Adipocyte (in vitro differentiated cells): ENCODE results near the gene INHBC.
"Not testable (repeated sequence)": the region's sequence is repeated elsewhere in the genome, so short reads cannot be mapped to it uniquely, and the experiment has no call there.

Source experiments
- DNase-seq: peaks from one replicate; pipeline ENCODE4 v3.0.0-alpha.2; 2015; ENCODE audit warnings: low read depth
- H3K27me3 ChIP-seq: replicated peaks from 2 replicates; pipeline ENCODE4 v1.7.0; 2013; ENCODE audit warnings: mild to moderate bottlenecking, low read length, moderate library complexity; ENCODE audit not compliant: control insufficient read depth, insufficient read depth
- H3K36me3 ChIP-seq: 2 replicates; pipeline ENCODE4 v1.7.0; 2013; ENCODE audit warnings: low read length, mild to moderate bottlenecking, moderate library complexity; ENCODE audit not compliant: control insufficient read depth, insufficient read depth, severe bottlenecking
- H3K4me1 ChIP-seq: 2 replicates; pipeline ENCODE4 v1.7.0; 2013; ENCODE audit warnings: mild to moderate bottlenecking, low read length, moderate library complexity; ENCODE audit not compliant: control insufficient read depth, insufficient read depth
- H3K4me3 ChIP-seq: 2 replicates; pipeline ENCODE4 v1.7.0; 2013; ENCODE audit warnings: mild to moderate bottlenecking, low read length, moderate library complexity
- H3K9ac ChIP-seq: 2 replicates; pipeline ENCODE4 v1.7.0; 2013; ENCODE audit warnings: mild to moderate bottlenecking, low read length, moderate library complexity
- H3K9me3 ChIP-seq: 2 replicates; pipeline ENCODE4 v1.7.0; 2013; ENCODE audit warnings: mild to moderate bottlenecking, low read length, moderate library complexity; ENCODE audit not compliant: control insufficient read depth

The INHBC gene

DNA sequence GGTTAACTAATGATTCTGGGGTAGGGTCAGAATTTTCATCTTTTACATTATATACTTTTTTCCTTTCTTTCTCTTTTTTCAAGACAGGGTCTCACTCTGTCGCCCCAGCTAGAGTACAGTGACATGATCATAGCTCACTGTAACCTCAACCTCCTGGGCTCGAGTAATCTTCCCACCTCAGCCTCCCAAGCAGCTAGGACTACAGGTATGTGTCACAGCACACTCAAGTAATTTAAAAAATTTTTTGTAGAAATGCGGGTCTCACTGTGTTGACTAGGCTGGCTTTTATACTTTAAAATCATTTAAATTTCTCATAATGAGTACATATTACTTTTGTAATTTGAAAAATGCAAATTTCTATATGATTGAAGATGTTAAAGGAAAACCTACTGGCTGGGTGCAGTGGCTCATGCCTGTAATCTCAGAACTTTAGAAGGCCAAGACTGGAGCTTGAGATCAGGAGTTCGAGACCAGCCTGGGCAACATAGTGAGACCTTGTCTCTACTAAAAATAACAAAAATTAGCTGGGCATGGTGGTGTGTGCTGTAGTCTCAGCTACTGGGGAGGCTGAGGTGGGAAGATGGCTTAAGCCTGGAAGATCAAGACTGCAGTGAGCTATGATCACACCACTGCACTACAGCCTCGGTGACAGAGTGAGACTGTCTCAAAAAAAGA lies 29.5 kb upstream of the INHBC start:
- no peaks in the 10 kb centered on the region for H3K27me3 ChIP-seq
- DNase-seq: no peak
- peaks cover 3% of the 10 kb centered on the region for H3K4me1 ChIP-seq
- H3K9ac ChIP-seq: no peak overlapping the region
- H3K4me3 ChIP-seq: no peak overlapping the region
- H3K9me3 ChIP-seq: no peaks in the 10 kb centered on the region
- no peaks in the 10 kb centered on the region for H3K36me3 ChIP-seq

DNA sequence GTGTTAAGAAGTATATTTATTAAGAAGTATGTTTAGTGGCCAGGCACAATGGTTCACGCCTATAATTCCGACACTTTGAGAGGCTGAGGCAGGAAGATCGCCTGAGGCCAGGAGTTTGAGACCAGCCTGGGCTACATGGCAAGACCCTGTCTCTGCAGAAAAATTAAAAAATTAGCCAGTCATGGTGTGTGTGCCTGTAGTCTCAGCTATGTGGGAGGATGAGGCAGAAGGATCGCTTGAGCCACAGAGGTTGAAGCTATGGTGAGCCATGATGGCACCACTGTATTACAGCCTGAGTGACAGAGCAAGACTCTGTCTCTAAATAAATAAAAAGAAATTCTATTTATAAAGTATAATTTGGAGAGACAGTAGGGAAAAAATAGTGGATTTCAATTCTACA lies 24.1 kb upstream of the INHBC start:
- no peak overlapping the region for H3K4me3 ChIP-seq
- H3K27me3 ChIP-seq: no peaks in the 10 kb centered on the region
- no peak overlapping the region for H3K9ac ChIP-seq
- peaks cover 6% of the 10 kb centered on the region for H3K4me1 ChIP-seq
- no peak for DNase-seq
- no peaks in the 10 kb centered on the region for H3K9me3 ChIP-seq
- H3K36me3 ChIP-seq: no peaks in the 10 kb centered on the region

DNA sequence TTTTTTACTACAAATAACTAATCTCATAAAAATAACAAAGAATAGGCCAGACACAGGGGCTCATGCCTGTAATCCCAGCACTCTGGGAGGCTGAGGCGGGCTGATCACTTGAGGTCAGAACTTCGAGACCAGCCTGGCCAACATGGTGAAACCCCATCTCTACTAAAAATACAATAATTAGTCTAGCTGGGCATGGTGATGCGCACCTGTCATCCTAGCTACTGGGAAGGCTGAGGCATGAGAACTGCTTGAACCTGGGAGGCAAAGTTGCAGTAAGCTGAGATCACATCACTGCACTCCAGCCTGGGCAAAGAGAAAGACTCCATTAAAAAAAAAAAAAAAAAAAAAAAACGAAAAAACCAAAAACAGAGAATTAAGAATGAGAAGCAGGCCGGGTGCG lies 20.4 kb upstream of the INHBC start:
- DNase-seq, H3K9me3 ChIP-seq, H3K4me3 ChIP-seq, H3K27me3 ChIP-seq, H3K36me3 ChIP-seq, H3K9ac ChIP-seq: not testable (repeated sequence)
- H3K4me1 ChIP-seq: peaks cover 14% of the 10 kb centered on the region

DNA sequence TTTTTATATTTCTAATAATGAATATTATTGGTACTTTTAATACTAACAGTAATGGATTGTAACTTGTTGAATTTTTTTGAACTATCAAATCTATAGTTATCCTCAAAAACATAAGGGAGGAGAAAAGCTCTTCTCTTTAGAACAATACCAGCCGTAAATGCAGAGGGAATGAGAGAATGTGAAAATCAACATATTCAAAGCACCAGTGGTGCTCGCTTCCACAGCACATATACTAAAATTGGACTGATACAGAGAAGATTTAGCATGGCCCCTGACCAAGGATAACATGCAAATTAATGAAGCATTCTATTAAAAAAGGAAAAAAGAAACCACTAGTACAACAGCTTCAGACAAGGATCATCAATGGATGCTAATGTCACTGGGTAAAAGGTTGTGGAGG lies 19.5 kb upstream of the INHBC start:
- no peak overlapping the region for H3K9ac ChIP-seq
- H3K4me3 ChIP-seq: no peak overlapping the region
- no peaks in the 10 kb centered on the region for H3K27me3 ChIP-seq
- no peaks in the 10 kb centered on the region for H3K36me3 ChIP-seq
- peaks cover 14% of the 10 kb centered on the region for H3K4me1 ChIP-seq
- H3K9me3 ChIP-seq: no peaks in the 10 kb centered on the region
- DNase-seq: no peak

DNA sequence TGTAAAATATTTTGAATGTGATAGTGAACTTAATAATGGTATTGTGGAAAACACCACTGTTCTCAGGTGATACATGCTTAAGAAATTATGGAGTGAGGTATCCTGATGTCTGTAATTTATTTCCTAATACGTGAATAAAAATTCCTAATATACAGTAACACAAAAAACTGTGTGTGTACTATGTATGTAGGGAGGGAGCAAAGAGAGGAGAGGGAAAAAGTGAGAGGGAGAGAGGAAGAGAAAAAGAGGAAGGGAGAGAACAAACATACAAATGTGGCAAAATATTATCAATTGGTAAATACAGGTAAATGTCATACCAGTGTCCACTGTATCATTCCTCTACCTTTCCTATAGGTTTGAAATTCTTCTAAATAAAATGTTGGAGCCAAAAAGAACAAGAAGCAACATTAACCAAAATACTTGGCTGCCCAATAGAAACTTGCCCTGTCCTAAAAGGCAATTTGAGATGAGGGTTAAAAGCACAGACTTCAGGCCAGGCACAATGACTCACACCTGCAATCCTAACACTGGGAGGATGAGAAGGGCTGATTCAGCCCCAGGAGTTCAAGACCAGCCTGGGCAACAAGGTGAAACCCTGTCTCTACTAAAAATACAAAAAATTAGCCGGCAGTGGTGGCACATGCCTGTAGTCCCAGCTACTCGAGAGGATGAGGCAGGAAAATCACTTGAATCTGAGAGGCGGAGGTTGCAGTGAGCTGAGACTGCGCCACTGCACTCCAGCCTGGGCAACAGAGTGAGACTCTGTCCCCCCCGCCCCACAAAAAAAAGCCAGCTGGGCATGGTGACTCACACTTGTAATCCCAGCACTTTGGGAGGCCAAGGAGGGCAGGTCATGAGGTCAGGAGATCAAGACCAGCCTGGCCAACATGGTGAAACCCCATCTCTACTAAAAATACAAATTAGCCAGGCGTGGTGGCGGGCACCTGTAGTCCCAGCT lies 18.3 kb upstream of the INHBC start:
- Histone ChIP-seq H3K4me1 (peaks cover 14% of the 10 kb centered on the region), H3K27me3 (no peaks in the 10 kb centered on the region), H3K36me3 (no peaks in the 10 kb centered on the region), H3K9ac (no peak overlapping the region), H3K9me3 (no peaks in the 10 kb centered on the region), H3K4me3 (no peak overlapping the region)
- peak; percentile 21 for DNase-seq

DNA sequence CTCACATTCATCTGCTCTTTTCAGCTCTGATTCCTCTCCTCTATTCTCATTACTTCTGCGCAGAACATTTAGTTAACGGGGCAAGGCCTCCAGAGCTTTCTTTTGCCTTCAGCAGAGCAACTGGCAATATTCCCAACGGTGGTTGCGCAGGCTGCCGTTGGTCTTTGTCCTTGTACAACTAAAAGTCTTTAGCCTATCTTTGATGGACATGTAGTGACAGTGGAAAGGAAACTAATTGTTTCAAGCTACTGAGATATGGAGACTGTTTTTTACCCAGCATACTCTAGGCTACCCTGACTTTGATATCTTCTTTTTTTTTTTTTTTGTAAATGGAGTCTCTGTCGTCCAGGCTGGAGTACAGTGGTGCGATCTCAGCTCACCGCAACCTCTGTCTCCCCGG lies 16.3 kb upstream of the INHBC start:
- no peak overlapping the region for H3K9ac ChIP-seq
- DNase-seq: no peak
- H3K4me3 ChIP-seq: no peak overlapping the region
- peaks cover 7% of the 10 kb centered on the region for H3K36me3 ChIP-seq
- H3K4me1 ChIP-seq: peaks cover 14% of the 10 kb centered on the region
- no peaks in the 10 kb centered on the region for H3K27me3 ChIP-seq
- H3K9me3 ChIP-seq: no peaks in the 10 kb centered on the region

DNA sequence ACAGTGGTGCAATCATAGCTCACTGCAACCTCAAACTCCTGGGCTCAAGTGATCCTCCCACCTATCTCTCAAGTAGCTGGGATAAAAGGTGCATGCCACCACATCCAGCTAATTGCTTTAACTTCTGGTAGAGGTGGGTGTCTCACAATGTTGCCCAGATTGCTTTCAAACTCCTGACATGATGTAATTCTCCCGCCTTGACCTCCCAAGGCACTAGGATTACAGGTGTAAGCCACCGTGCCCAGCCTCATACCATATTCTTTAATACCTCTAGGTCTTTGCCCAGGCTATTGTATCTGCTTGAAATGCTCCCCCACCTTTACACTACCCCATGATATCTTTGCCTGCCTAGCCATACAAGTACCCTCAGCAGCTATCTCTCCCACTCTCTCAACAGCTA lies 15.1 kb upstream of the INHBC start:
- H3K4me3 ChIP-seq: no peak overlapping the region
- peaks cover 14% of the 10 kb centered on the region for H3K4me1 ChIP-seq
- no peak overlapping the region for H3K9ac ChIP-seq
- no peak for DNase-seq
- H3K36me3 ChIP-seq: peaks cover 7% of the 10 kb centered on the region
- H3K27me3 ChIP-seq: no peaks in the 10 kb centered on the region
- no peaks in the 10 kb centered on the region for H3K9me3 ChIP-seq

DNA sequence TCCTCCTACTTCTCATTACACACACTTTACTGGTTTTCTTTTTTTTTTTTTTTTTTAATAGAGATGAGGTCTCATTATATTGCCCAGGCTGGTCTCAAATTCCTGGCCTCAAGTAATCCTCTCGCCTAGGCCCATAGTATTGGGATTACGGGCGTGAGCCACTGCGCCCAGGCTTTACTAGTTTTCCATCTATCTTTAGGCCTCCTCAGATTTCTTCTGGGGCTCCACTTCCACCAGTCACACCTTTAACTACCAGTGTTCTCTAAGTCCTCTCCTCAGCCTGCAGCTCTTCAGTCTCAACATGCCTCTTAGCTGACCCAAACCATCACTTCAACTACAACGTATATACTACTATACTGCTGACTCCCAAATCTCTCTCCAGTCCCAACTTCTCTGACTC lies 14.1 kb upstream of the INHBC start:
- peaks cover 8% of the 10 kb centered on the region for H3K4me1 ChIP-seq
- DNase-seq: no peak
- H3K27me3 ChIP-seq: no peaks in the 10 kb centered on the region
- H3K4me3 ChIP-seq: no peak overlapping the region
- no peaks in the 10 kb centered on the region for H3K9me3 ChIP-seq
- H3K36me3 ChIP-seq: peaks cover 7% of the 10 kb centered on the region
- no peak overlapping the region for H3K9ac ChIP-seq

DNA sequence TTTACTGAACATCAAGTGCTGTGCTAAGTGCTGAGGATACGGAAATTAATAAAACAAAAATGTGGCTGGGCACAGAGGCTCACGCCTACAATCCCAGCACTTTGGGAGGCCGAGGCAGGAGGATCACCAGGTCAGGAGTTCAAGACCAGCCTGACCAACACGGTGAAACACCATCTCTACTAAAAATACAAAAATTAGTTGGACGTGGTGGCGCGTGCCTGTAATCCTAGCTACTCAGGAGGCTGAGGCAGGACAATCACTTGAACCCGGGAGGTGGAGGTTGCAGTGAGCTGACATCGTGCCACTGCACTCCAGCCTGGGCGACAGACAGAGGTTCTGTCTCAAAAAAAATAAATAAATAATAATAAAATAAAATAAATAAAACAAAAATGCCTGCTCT lies 7.6 kb upstream of the INHBC start:
- not testable (repeated sequence) for H3K9me3 ChIP-seq, DNase-seq, H3K36me3 ChIP-seq, H3K4me3 ChIP-seq, H3K4me1 ChIP-seq, H3K27me3 ChIP-seq, H3K9ac ChIP-seq

DNA sequence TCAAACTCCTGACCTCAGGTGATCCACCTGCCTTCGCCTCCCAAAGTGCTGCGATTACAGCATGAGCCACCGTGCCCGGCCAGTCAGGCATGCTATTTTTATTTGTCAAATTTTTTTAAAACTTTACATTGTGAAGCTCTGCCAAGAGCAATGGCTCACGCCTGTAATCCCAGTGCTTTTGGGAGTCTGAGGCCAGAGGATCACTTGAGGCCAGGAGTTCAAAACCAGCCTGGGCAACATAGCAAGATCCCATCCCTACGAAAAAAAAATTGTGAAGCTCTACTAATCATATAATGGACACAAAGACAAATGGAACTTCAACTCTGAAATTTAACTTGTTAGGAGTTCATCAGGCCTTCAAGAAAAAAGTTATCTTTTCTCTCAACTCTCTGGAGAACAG lies 5.6 kb upstream of the INHBC start:
- H3K9ac ChIP-seq: peak overlapping the region; percentile 96
- H3K4me1 ChIP-seq: peaks cover 7% of the 10 kb centered on the region
- peak overlapping the region; percentile 83 for H3K4me3 ChIP-seq
- no peak for DNase-seq
- no peaks in the 10 kb centered on the region for H3K27me3 ChIP-seq
- no peaks in the 10 kb centered on the region for H3K9me3 ChIP-seq
- no peaks in the 10 kb centered on the region for H3K36me3 ChIP-seq

DNA sequence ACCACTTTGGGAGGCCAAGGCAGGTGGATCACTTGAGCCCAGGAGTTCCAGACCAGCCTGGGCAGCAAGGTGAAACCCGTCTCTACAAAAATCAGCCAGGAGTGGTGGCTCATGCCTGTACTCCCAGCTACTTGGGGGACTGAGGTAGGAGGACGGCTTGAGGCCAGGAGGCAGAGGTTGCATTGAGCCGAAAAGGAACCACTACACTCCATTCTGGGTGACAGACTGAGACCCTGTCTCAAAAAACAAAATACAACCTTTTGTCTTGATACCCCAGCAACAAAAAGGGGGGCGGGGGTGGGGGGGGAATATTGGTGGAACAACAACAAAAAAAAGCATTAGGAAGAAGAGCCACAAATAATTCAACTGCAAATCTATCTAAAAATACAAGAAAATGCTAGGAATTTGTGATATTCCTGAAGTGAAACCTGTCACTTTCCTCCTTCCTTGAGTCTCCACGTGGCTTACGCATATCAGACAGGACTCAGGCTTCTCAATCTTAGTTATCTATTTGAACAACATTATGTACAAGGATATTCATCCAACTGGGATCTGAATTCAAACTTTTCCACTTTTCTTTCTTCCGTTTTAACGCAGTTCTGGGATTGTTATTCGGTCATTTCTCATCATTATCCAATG lies 5.0 kb upstream of the INHBC start:
- Histone ChIP-seq H3K9ac (peak overlapping the region; percentile 96), H3K9me3 (no peaks in the 10 kb centered on the region), H3K4me3 (peak overlapping the region; percentile 83), H3K4me1 (peaks cover 7% of the 10 kb centered on the region), H3K27me3 (no peaks in the 10 kb centered on the region), H3K36me3 (no peaks in the 10 kb centered on the region)
- peak; percentile 34 for DNase-seq
